ENCODE data around the gene KIF3C. TPM values are rescaled to one million over a fixed set of nuclear protein-coding genes. Genes with fewer than 3 reads are reported as not detected.

KIF3C gene
- polyA plus RNA-seq, 3 donors, result 16.0 to 19.1 (median 19.1) TPM

DNA sequence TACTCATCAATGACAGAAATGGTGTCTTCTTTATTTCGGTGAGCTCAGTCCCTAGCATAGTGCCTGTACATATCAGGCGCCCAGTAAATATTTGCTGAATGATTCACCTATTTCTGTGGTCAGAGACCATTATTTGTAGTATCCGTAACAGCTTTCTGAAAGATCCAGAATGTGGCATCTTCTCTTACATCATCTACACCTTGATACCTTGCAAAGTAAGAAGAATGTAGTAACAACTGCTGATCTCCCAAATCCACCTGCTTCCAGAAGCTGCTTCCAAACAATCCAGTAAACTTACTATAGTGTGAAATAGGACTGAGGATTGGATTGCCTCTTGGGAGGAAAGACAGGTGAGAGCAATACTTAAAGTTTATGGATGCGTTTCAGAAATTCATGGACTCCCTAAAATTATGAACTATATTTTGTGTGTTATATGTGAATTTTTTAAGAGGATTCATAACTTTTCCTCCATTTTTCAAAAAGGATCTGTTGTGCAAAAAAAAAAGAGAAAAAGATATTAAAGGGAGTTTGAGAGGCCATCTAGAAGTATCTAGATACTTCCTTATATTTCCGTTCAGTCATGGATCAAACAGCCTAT, 103.1 kb downstream of the KIF3C start:
- DNase-seq, result no peak

DNA sequence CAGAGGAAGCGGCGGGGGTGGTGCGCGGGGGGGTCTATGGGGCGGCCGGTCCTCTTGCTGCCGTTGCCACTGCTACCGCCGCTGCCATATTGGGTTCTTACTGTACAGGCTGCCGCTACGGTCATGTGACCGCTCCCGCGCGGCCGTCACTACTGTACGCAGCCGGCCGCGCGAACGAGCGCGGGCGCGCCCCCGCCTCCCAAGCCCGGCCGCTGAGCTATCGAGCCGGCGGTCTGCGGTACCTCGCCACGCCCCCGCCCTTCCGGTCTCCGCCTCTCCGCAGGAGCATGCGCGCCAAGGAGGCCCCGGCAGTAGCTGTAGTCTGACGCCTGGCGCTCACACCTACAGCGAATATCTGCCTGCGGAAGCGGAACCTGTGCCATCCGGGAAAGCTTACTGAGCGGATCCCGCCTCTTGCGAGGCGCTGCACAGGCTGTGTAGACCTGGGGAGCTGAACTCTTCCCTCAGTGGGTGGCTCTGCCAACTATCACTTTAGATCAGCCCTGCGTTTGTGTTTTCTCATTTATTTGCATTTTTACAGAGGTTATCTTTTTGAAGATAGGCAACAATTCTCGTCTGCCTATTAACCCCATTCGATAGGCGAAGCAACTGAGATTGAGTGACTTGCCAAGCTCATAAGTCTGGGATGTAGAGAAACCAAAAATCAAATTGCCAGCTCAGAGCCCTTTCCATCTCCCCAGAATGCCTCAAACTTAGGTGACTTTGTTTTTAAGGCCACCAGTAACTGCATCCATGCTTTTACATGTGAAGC, 103.8 kb downstream of the KIF3C start, which contains the start of gene ASXL2:
TSS of gene ASXL2 (minus strand) at position 127 of the 772 bp plus-strand sequence. CDS start 265 bp downstream, outside the sequence.
- DNase-seq, result peak; percentile 97

DNA sequence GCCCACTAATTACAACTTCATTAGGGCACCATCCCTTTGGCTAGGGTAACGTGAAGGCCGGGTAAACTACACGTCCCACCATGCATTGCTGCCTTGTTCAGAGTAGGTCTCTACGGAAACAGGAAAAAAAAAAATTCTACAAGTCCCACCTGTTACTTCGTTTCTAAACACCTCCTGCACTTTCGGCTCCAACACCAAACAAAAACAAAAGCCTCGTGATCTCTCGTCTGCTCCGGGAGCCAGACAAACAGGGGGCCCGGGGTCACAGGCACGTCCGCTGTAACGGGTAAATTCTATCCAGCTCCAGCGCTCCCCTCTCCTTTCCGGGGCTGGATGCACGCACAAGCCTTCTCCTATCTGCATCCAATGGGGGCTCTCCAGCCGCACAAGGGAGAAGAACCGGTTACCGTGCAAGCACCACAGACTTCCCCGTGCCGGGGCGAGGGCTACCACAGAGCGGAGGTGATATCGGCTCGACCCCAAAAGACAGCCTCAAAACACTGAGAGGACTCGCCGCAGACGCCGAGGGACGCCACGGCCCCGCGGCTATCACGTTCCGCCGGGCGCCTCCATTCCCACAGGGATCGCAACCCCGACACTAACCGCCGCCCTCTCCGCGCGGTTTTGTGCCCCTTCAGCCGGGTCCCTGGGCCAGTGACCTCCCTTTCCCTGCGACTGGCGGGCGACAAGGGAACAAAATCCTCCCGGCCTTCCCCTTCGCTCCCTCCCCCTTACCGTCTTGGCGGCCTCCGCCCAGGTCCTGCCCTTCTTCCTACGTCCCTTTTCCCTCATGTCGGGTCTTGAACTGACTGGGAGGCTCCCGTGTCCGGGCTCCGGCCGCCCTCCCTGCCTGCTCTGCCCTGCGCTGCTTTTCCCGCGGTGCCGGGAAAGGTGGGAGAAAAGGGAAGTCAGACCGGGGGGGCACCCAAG, 104.6 kb downstream of the KIF3C start:
- peak; percentile 67 for DNase-seq

Other genes with a start within 250 kb of the KIF3C start
- 10 to 100 TPM; 17.6 to 22.0 (median 20.5) TPM for gene ASXL2, start 104.0 kb downstream of the KIF3C start, polyA plus RNA-seq (ENCODE audit: insufficient read length in 3 of 3)
- 100 to 1,000 TPM; 110 to 146 (median 141) TPM for gene RAB10, start 51.6 kb upstream of the KIF3C start, polyA plus RNA-seq (ENCODE audit: insufficient read length in 3 of 3)
- 1 to 10 TPM; 6.3 to 9.3 (median 8.3) TPM for gene GAREM2, start 190.6 kb upstream of the KIF3C start, polyA plus RNA-seq (ENCODE audit: insufficient read length in 3 of 3)